IMR-90 (cell line): ENCODE measurements around the gene PCDH19. TPM values are rescaled to one million over a fixed set of nuclear protein-coding genes. Genes with fewer than 3 reads are reported as not detected.

Source experiments
- ATAC-seq: fragments of 200-7000 bp; cut with Tn5 transposase; 2 replicates; pipeline ENCODE4 v1.9.1; 2020; ENCODE audit warnings: low read depth, mild to moderate bottlenecking, moderate library complexity
- BruUV-seq: library from RNA; stranded (reverse); fragments of 400-500 nt; replicated peaks from 2 replicates; lab custom pipeline; 2021; lab: Mats Ljungman, UMichigan
- CTCF ChIA-PET: fragments of 300-600 bp; formaldehyde crosslinking; extraction: SDS; loops from one replicate; lab custom pipeline; 2021; ENCODE audit warnings: antibody characterized with exemption; lab: Yijun Ruan, JAX
- POLR2A ChIA-PET: fragments of 300-600 bp; sonication (Branson Sonifier 250); formaldehyde crosslinking; loops from one replicate; lab custom pipeline; 2022; ENCODE audit warnings: antibody characterized with exemption; ENCODE audit not compliant: unreplicated experiment; lab: Charles Lee
- DNase-seq: peaks from one replicate; pipeline ENCODE4 v3.0.0; 2013
- H2AFZ ChIP-seq: replicated peaks from 2 replicates; pipeline ENCODE3; 2013; ENCODE audit warnings: low read length, mild to moderate bottlenecking; ENCODE audit not compliant: poor library complexity
- H2AK5ac ChIP-seq: 2 replicates; pipeline ENCODE4 v1.6.1; 2013; ENCODE audit warnings: low read depth, low read length, inconsistent platforms
- H2AK9ac ChIP-seq: replicated peaks from 2 replicates; pipeline ENCODE3; 2013; ENCODE audit warnings: mild to moderate bottlenecking, low read depth, low read length, moderate library complexity; ENCODE audit not compliant: poor library complexity
- H2BK120ac ChIP-seq: 2 replicates; pipeline ENCODE4 v1.6.1; 2013; ENCODE audit warnings: low read depth, low read length, inconsistent platforms
- H2BK15ac ChIP-seq: 3 replicates; pipeline ENCODE4 v1.6.1; 2013; ENCODE audit warnings: low read depth, low read length, inconsistent platforms
- H2BK20ac ChIP-seq: 2 replicates; pipeline ENCODE4 v1.6.1; 2013; ENCODE audit warnings: low read depth, mild to moderate bottlenecking, inconsistent platforms, low read length, moderate library complexity
- H2BK5ac ChIP-seq: 2 replicates; pipeline ENCODE4 v1.6.1; 2013; ENCODE audit warnings: mild to moderate bottlenecking, low read depth, low read length, inconsistent platforms; ENCODE audit not compliant: poor library complexity, severe bottlenecking
- H3K14ac ChIP-seq: replicated peaks from 2 replicates; pipeline ENCODE4 v1.6.1; 2013; ENCODE audit warnings: low read depth, low read length, inconsistent platforms
- H3K18ac ChIP-seq: 2 replicates; pipeline ENCODE4 v1.6.1; 2013; ENCODE audit warnings: low read depth, low read length, control low read depth
- H3K23ac ChIP-seq: 2 replicates; pipeline ENCODE4 v1.6.1; 2013; ENCODE audit warnings: low read depth, low read length, inconsistent platforms
- H3K27ac ChIP-seq: 2 replicates; pipeline ENCODE4 v1.5.1; 2013; ENCODE audit warnings: mild to moderate bottlenecking, control low read depth, low read length; ENCODE audit not compliant: insufficient read depth
- H3K27me3 ChIP-seq: 2 replicates; pipeline ENCODE4 v1.6.1; 2013; ENCODE audit warnings: low read length; ENCODE audit not compliant: control insufficient read depth, insufficient read depth
- H3K36me3 ChIP-seq: 2 replicates; pipeline ENCODE4 v1.6.1; 2013; ENCODE audit warnings: low read length, mixed read lengths; ENCODE audit not compliant: control insufficient read depth, insufficient read depth
- H3K4ac ChIP-seq: 2 replicates; pipeline ENCODE4 v1.6.1; 2013; ENCODE audit warnings: low read depth, low read length, inconsistent platforms
- H3K4me1 ChIP-seq: 2 replicates; pipeline ENCODE4 v1.6.1; 2013; ENCODE audit warnings: low read length, mixed read lengths; ENCODE audit not compliant: control insufficient read depth, insufficient read depth
- H3K4me2 ChIP-seq: 2 replicates; pipeline ENCODE4 v1.6.1; 2013; ENCODE audit warnings: low read depth, mild to moderate bottlenecking, control low read depth, low read length, moderate library complexity
- H3K4me3 ChIP-seq: 2 replicates; pipeline ENCODE4 v1.5.1; 2013; ENCODE audit warnings: low read depth, mild to moderate bottlenecking, control low read depth, low read length, moderate library complexity; ENCODE audit not compliant: insufficient read depth
- H3K56ac ChIP-seq: 2 replicates; pipeline ENCODE4 v1.6.1; 2013; ENCODE audit warnings: low read length, inconsistent platforms; ENCODE audit not compliant: insufficient read depth; ENCODE audit errors: extremely low read depth
- H3K79me1 ChIP-seq, 2 experiments: 2 replicates each; pipeline ENCODE4 v1.6.1; 2013; ENCODE audit warnings: low read length in 2 of 2, inconsistent platforms in 1 of 2, low read depth in 1 of 2
- H3K9ac ChIP-seq: 2 replicates; pipeline ENCODE4 v1.6.1; 2013; ENCODE audit warnings: low read depth, low read length, control low read depth
- H3K9me1 ChIP-seq: 2 replicates; pipeline ENCODE4 v1.6.1; 2013; ENCODE audit warnings: low read length, inconsistent platforms; ENCODE audit not compliant: insufficient read depth
- H3K9me3 ChIP-seq: 2 replicates; pipeline ENCODE4 v1.6.1; 2013; ENCODE audit warnings: low read length; ENCODE audit not compliant: control insufficient read depth, insufficient read depth
- H4K20me1 ChIP-seq: 2 replicates; pipeline ENCODE4 v1.6.1; 2013; ENCODE audit warnings: low read length, inconsistent platforms; ENCODE audit not compliant: insufficient read depth
- H4K5ac ChIP-seq: 2 replicates; pipeline ENCODE4 v1.6.1; 2013; ENCODE audit warnings: mild to moderate bottlenecking, low read depth, low read length, control low read depth
- H4K8ac ChIP-seq, 2 experiments: 2 replicates each; pipeline ENCODE4 v1.6.1; 2013; ENCODE audit warnings: low read depth in 2 of 2, low read length in 2 of 2, control low read depth in 1 of 2, inconsistent platforms in 1 of 2
- H4K91ac ChIP-seq: 2 replicates; pipeline ENCODE4 v1.6.1; 2013; ENCODE audit warnings: low read depth, low read length, inconsistent platforms; ENCODE audit not compliant: insufficient read depth
- CEBPB ChIP-seq: IDR thresholded peaks from 2 replicates; pipeline ENCODE4 v1.6.1; 2012; ENCODE audit warnings: low read depth, low read length, improper control_type of control experiment
- ELK1 ChIP-seq: fragments of 150-350 bp; IDR thresholded peaks from 2 replicates; pipeline ENCODE4 v1.6.1; 2016; ENCODE audit warnings: low read depth, mild to moderate bottlenecking, low read length, moderate library complexity, borderline replicate concordance
- FOS ChIP-seq: fragments of 150-350 bp; IDR thresholded peaks from 2 replicates; pipeline ENCODE4 v1.6.1; 2016; ENCODE audit warnings: low read depth, low read length
- MXI1 ChIP-seq: IDR thresholded peaks from 2 replicates; pipeline ENCODE4 v1.6.1; 2012; ENCODE audit warnings: low read depth, mild to moderate bottlenecking, low read length, moderate library complexity, borderline replicate concordance
- NFE2L2 ChIP-seq: fragments of 150-350 bp; IDR thresholded peaks from 2 replicates; pipeline ENCODE4 v1.6.1; 2016; ENCODE audit warnings: low read depth, mild to moderate bottlenecking, low read length
- POLR2A ChIP-seq: IDR thresholded peaks from 2 replicates; pipeline ENCODE4 v1.6.1; 2012; ENCODE audit warnings: mild to moderate bottlenecking, low read depth, low read length
- RAD21 ChIP-seq: IDR thresholded peaks from 2 replicates; pipeline ENCODE4 v1.6.1; 2012; ENCODE audit warnings: low read length, improper control_type of control experiment
- RFX5 ChIP-seq: IDR thresholded peaks from 2 replicates; pipeline ENCODE4 v1.8.0; 2012; ENCODE audit warnings: low read depth, mild to moderate bottlenecking, low read length, moderate library complexity
- WGBS, 2 experiments: methylation state at CpG; one replicate each; pipeline versions ENCODE4 v1.1.5 to v1.1.7; 2013; ENCODE audit warnings: missing lambda C conversion rate in 2 of 2; ENCODE audit not compliant: insufficient read length in 1 of 2; ENCODE audit errors: extremely low coverage in 2 of 2; 5-methylcytosine and 5-hydroxymethylcytosine counted together
- dilution Hi-C: fragments of 300-500 bp; cut with HindIII; formaldehyde crosslinking; loops from one replicate; pipeline ENCODE4 v1.14.3; 2018; ENCODE audit warnings: low sequenced_read_pairs; ENCODE audit not compliant: unreplicated experiment
- in situ Hi-C: fragments of 300-500 bp; cut with MboI; formaldehyde crosslinking; loops from 3 replicates; pipeline ENCODE4 v1.14.3; 2019; ENCODE audit warnings: low sequenced_read_pairs, inconsistent platforms, mixed read lengths
- intact Hi-C: fragments of 100-400 bp; cut with micrococcal nuclease; formaldehyde crosslinking; loops from 2 replicates; pipeline ENCODE4 v1.10.0; 2022
- polyA plus RNA-seq, 3 experiments: library from polyadenylated mRNA; depleted of rRNA; stranded (reverse); fragments of >200 nt; gene quantifications; 2 replicates each; pipeline ENCODE4 v1.2.3, GENCODE V29; 2012; ENCODE audit warnings: low replicate concordance in 1 of 3
- total RNA-seq: library from RNA; depleted of rRNA; stranded (reverse); fragments of >200 nt; gene quantifications from 2 replicates; pipeline ENCODE4 v1.2.3, GENCODE V29; 2012

The PCDH19 gene
- total and polyA plus RNA-seq, 2 of the 4 experiments (the other 2 are of a cell fraction) = not detected

GRCh38 chrX:100408713-100409609, 1.1 kb downstream of the PCDH19 start:
- 53% methylated on average over 13 of the region's 87 CpGs; no CpG with 5 or more reads in 1 of the 2 experiments for WGBS, 2 experiments
- H3K9me3 ChIP-seq = peaks cover 14% of the 10 kb centered on the region
- BruUV-seq = no TSS peak

More at GRCh38 chrX:100408713-100409609, 1.1 kb downstream of the PCDH19 start:
- H3K23ac ChIP-seq = no peak overlapping the region
- no peak overlapping the region for H4K5ac ChIP-seq
- H2AFZ ChIP-seq = no peak overlapping the region
- H3K36me3 ChIP-seq = no peaks in the 10 kb centered on the region
- no peak overlapping the region for H3K56ac ChIP-seq
- no peak overlapping the region for H3K4me3 ChIP-seq
- intact Hi-C loops = no loop called here
- CTCF ChIA-PET = no interaction called here
- TF ChIP-seq NFE2L2 = no peak
- TF ChIP-seq RAD21 = no peak
- TF ChIP-seq ELK1 = no peak
- TF ChIP-seq CEBPB = no peak
- TF ChIP-seq FOS = no peak
- no peak for TF ChIP-seq RFX5
- no peak for TF ChIP-seq MXI1
- TF ChIP-seq POLR2A = no peak
- H2BK15ac ChIP-seq = no peak overlapping the region
- H2AK5ac ChIP-seq = no peak overlapping the region
- H2BK20ac ChIP-seq = no peak overlapping the region
- H3K79me1 ChIP-seq = no peaks in the 10 kb centered on the region
- dilution Hi-C loops = no loop called here
- H3K27ac ChIP-seq = no peak overlapping the region
- in situ Hi-C loops = no loop called here
- no peak overlapping the region for H3K18ac ChIP-seq
- no peaks in the 10 kb centered on the region for H4K20me1 ChIP-seq
- H4K8ac ChIP-seq = no peak overlapping the region
- no peak overlapping the region for H4K91ac ChIP-seq
- POLR2A ChIA-PET = no interaction called here
- ATAC-seq = no peak
- H3K4me1 ChIP-seq = no peaks in the 10 kb centered on the region
- no peak overlapping the region for H3K9ac ChIP-seq
- no peak overlapping the region for H2BK120ac ChIP-seq
- H3K9me1 ChIP-seq = no peaks in the 10 kb centered on the region
- peaks cover 36% of the 10 kb centered on the region for H3K27me3 ChIP-seq
- no peak for DNase-seq
- H3K4ac ChIP-seq = no peak overlapping the region
- H3K4me2 ChIP-seq = no peak overlapping the region
- no peak overlapping the region for H2BK5ac ChIP-seq
- H3K14ac ChIP-seq = no peak overlapping the region
- no peak overlapping the region for H2AK9ac ChIP-seq
